ENCODE measurements around the gene CERS6.
"Not testable (repeated sequence)": the region's sequence is repeated elsewhere in the genome, so short reads cannot be mapped to it uniquely, and the experiment has no call there.

The CERS6 gene

DNA sequence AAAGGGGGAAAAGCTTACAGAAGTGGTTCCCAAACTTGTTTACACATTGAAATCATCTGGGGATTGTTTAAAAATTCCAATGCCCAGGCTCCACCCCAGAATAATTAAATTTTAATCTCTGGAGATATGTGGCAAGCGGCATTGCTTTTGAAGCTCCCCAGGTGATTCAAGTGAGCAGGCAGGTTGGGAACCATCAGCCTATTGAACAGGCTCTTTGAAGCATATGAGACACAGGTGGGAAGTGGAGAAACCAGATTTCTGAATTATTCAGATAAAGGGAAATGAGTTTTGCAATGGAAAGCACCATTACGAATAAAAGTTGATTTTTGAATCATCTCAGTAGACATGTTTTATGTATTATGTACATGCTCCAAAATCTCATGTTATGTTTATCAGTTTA lies 288.8 kb downstream of the CERS6 start:
- H3K9me3 Mint-ChIP-seq (ENCODE audit: low read depth): no peaks in the 10 kb centered on the region
- no peaks in the 10 kb centered on the region for H3K27me3 Mint-ChIP-seq
- H3K27ac Mint-ChIP-seq: peak overlapping the region; percentile 36
- peaks cover 22% of the 10 kb centered on the region for H3K4me1 Mint-ChIP-seq (ENCODE audit: low read depth)
- H3K4me3 Mint-ChIP-seq: no peak overlapping the region
- H3K36me3 Mint-ChIP-seq: peaks cover 11% of the 10 kb centered on the region

DNA sequence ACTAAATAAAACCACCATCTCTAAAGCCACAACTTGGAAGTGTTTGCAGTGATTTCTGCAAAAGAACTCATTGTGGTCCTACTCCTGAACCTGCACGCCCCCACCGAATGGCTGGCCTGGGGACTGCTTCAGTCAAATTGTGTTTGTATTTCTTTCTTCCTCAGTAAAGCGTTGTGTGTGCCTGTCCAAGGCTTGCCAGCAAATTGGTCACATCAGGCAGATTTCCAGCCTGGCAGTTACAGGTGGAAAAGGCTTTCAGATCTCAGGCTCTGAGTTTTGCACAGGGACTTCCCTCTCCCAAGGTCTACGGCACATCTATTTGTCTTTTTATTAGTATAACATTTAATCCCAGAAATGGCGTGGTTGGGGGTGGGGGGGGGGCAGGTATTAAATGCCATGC lies 292.4 kb downstream of the CERS6 start:
- H3K9me3 Mint-ChIP-seq (ENCODE audit: low read depth): no peaks in the 10 kb centered on the region
- H3K4me3 Mint-ChIP-seq: no peak overlapping the region
- peaks cover 7% of the 10 kb centered on the region for H3K36me3 Mint-ChIP-seq
- no peak overlapping the region for H3K27ac Mint-ChIP-seq
- peaks cover 57% of the 10 kb centered on the region for H3K4me1 Mint-ChIP-seq (ENCODE audit: low read depth)
- no peaks in the 10 kb centered on the region for H3K27me3 Mint-ChIP-seq

DNA sequence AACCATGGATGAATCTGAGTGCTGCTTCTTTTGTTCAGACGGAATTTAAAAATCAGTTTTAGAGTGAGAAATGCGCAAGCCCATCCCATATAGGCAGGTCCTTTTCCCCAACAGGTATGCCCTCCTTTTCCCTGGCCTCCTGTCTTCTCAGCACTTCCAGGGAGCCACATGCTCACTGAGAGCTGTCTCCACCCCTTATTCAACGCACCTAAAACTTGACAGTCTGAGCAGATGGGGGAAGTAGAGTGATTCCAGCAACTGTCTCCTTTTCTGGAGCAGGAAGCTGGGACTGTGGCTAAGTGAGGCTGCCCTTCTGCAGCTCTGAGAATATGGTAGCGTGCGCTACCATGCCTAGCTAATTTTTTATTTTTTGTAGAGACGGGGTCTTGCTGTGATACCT lies 293.2 kb downstream of the CERS6 start:
- Mint-ChIP-seq H3K27ac (peak overlapping the region; percentile 18), H3K4me1 (ENCODE audit: low read depth) (peaks cover 64% of the 10 kb centered on the region), H3K9me3 (ENCODE audit: low read depth) (no peaks in the 10 kb centered on the region), H3K36me3 (peaks cover 7% of the 10 kb centered on the region), H3K4me3 (no peak overlapping the region), H3K27me3 (no peaks in the 10 kb centered on the region)

DNA sequence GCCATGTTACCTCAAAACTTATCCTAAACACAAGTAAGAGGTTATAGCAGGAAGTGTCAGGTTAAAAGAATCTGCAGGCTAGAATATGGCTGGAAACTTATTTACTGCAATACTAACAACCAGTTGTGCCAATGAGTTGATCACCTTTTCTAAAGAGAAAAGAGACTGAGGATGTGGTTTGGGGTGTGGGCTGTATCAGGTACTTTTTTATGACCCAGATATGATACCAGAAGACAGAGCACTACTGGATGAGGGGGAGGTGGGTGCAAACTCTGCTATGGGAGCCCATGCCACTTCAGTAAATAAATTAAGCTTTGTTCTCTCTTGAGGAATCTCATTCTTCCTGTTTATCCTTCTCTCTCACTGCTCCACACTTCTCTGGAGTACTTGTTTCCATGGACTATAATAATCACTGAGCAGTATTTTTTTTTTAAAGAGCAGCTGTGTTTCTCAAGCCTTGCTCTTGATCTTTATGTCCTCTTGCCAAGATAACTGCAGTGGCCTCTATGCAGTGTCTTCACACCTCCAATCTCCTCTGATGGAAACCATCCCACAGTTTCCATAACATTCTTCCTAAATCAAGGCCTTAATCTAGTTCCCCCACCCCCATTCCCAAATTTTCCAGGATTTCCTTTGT lies 295.1 kb downstream of the CERS6 start:
- Mint-ChIP-seq H3K4me1 (ENCODE audit: low read depth) (peaks cover 77% of the 10 kb centered on the region), H3K27ac (peak overlapping the region; percentile 81), H3K36me3 (peaks cover 6% of the 10 kb centered on the region), H3K27me3 (no peaks in the 10 kb centered on the region), H3K4me3 (peak overlapping the region; percentile 49), H3K9me3 (ENCODE audit: low read depth) (no peaks in the 10 kb centered on the region)

DNA sequence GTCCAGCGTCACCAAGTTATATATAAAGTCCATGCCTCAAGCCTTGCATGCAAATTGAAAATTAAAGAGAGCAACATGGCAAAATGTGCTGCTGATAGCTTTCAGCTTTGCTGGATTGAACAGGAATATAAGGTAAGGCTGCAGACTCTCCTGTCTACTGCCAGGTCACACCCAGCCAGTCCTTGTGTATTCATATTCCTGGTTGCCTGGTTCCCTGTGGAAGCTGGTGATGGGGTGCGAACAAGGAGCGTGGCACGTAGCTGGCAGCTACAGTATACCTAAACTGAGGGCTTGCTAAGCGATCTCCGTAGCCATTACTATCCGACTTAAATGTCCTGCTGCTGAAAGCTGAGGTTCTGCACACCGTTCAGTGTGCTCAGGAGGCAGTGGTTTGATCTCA lies 296.3 kb downstream of the CERS6 start:
- no peak overlapping the region for H3K4me3 Mint-ChIP-seq
- peaks cover 5% of the 10 kb centered on the region for H3K36me3 Mint-ChIP-seq
- peaks cover 89% of the 10 kb centered on the region for H3K4me1 Mint-ChIP-seq (ENCODE audit: low read depth)
- no peaks in the 10 kb centered on the region for H3K9me3 Mint-ChIP-seq (ENCODE audit: low read depth)
- no peaks in the 10 kb centered on the region for H3K27me3 Mint-ChIP-seq
- no peak overlapping the region for H3K27ac Mint-ChIP-seq

DNA sequence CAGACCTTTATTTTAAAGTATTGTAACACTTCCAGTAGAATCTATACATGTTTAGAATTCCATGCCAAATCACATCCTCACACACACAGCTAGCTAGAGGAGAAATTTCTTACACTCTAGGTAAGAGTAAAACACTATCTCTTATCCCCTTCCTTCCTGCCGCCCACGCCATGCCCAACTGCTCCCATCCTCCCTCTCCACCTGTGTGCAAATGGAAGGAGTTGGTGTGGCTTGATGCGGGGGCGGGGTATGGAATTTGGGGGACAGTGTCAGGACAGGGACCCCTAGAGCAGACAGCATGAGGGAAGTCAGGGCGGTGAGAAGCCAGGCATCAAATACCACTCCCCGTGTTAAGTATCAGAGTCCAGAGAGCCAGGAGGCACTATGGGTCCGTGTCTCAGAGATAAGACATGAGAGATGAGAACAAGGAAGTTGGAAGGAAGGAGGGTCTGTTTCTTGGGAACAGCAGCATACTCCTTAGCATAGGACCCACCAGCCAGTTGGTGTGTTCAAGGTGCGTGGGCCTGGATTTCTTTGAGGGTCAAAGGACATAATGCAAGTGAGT lies 297.8 kb downstream of the CERS6 start:
- Mint-ChIP-seq H3K27ac (no peak overlapping the region), H3K9me3 (ENCODE audit: low read depth) (no peaks in the 10 kb centered on the region), H3K4me1 (ENCODE audit: low read depth) (peaks cover 91% of the 10 kb centered on the region), H3K4me3 (no peak overlapping the region), H3K36me3 (peaks cover 12% of the 10 kb centered on the region), H3K27me3 (no peaks in the 10 kb centered on the region)

DNA sequence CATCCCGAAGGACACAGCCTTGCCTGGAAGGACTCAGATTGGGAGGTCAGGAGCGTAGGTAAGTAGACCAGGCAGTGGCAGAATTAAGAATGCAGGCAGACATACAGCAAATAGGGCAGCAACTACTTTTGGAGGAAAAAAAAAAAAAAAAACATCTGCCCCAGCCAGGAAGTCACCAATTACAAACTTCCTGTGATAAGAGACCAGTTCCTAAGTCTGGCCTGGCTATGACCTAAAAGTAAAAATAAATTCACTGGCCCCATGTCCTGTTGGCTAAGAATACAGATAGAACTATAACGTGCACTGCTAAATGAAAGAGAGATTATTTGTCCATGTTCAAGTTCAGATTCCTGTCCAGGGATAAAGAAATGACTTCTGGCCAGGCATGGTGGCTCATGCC lies 301.2 kb downstream of the CERS6 start:
- Mint-ChIP-seq H3K27me3 (no peaks in the 10 kb centered on the region), H3K4me1 (ENCODE audit: low read depth) (peaks cover 62% of the 10 kb centered on the region), H3K27ac (no peak overlapping the region), H3K36me3 (peaks cover 12% of the 10 kb centered on the region), H3K9me3 (ENCODE audit: low read depth) (no peaks in the 10 kb centered on the region), H3K4me3 (peak overlapping the region; percentile 40)

DNA sequence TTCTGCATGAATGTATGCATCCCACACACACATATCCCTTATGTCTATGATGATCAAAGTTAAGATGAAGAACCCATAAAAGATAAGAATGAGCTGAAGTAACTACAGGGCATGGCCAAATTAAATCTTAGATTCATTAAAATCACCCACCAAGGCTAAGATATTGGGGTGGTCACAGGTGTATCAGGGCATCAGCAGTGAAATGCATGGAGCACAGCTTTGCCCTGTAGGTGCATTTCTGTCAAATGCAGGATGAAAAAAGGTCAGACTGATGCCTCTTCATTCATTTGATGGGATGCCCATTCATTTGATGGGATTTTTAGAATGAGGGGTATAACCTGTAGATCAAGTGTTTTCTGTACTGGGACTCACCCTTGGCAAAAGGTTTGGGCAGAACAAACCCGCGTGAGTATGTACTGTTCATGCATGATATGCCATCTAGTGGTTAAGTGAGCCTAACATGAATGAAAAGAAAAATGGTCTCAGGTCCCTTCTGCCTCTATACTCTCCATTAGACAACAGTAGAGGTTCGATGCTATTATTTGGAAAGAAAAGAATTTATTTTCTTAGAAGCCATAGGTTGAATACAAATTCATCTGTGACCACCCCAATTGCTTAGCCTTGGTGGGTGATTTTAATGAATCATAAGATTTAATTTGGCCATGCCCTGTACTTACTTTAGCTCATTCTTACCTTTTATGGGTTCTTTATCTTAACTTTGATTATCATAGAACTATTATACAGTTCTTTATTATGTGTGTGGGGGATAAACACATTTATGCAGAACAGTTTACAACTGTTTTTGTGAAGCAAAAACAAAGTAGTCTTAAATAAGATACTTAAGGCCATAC lies 303.1 kb downstream of the CERS6 start:
- H3K27ac Mint-ChIP-seq: no peak overlapping the region
- H3K4me1 Mint-ChIP-seq (ENCODE audit: low read depth): peaks cover 44% of the 10 kb centered on the region
- H3K36me3 Mint-ChIP-seq: peaks cover 15% of the 10 kb centered on the region
- H3K4me3 Mint-ChIP-seq: no peak overlapping the region
- H3K27me3 Mint-ChIP-seq: no peaks in the 10 kb centered on the region
- H3K9me3 Mint-ChIP-seq (ENCODE audit: low read depth): no peaks in the 10 kb centered on the region

DNA sequence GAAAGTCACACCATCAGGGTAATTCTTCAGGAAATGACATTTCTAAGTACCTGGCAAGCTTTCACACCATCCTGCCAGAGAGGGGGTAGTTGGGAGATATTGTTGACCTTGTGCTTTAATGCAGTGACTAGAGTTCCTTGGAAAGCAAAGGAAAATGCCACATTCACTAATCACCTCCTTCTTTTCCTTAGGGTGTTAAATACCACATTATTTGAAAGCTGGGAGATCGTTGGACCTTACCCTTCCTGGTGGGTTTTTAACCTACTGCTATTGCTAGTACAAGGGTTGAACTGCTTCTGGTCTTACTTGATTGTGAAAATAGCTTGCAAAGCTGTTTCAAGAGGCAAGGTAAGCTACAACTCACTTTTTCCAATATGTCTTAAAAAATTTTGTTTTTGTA lies 309.3 kb downstream of the CERS6 start:
- Mint-ChIP-seq H3K27me3 (no peaks in the 10 kb centered on the region), H3K4me1 (ENCODE audit: low read depth) (no peaks in the 10 kb centered on the region), H3K4me3 (no peak overlapping the region), H3K9me3 (ENCODE audit: low read depth) (no peaks in the 10 kb centered on the region), H3K36me3 (peaks cover 31% of the 10 kb centered on the region), H3K27ac (no peak overlapping the region)

DNA sequence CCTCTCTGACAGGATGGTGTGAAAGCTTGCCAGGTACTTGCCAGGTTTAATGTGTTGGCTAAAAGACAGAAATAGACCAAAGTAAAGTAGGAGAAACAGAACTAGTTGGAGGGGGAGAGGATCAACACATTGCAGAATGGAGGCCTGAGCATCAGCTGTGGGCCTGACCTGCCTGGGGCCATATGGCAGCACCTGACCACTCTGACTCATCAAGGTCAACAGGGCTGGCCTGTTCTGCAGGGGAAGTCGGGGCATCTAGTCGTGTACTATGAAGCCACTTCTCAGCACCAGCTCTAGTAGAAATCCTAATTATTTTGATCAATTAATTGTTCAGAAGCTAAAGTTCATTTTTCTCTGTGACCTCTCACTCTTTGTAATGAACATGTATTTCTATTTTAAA lies 310.5 kb downstream of the CERS6 start:
- Mint-ChIP-seq H3K4me3 (no peak overlapping the region), H3K27me3 (no peaks in the 10 kb centered on the region), H3K27ac (no peak overlapping the region), H3K36me3 (peaks cover 31% of the 10 kb centered on the region), H3K9me3 (ENCODE audit: low read depth) (no peaks in the 10 kb centered on the region), H3K4me1 (ENCODE audit: low read depth) (no peaks in the 10 kb centered on the region)

DNA sequence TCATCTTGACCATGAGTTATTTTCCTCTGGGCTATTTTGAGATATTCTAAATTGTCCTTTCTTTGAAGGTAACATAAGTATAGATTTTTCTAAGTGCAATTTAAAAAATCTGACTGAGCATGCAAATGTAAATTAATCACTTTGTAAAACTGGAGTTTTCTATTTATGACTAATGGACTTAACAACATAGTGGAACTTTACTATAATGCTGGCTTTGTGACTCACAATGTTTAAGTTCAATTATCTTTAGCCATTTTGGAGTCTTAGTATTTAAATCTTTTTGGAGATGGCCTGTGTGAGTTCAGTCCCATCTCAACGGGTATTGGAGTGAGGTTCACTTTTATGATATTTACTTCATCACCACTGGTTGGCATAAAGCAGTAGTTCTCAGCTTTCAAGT lies 311.2 kb downstream of the CERS6 start:
- Mint-ChIP-seq H3K4me3 (no peak overlapping the region), H3K27me3 (no peaks in the 10 kb centered on the region), H3K27ac (no peak overlapping the region), H3K36me3 (peaks cover 31% of the 10 kb centered on the region), H3K9me3 (ENCODE audit: low read depth) (no peaks in the 10 kb centered on the region), H3K4me1 (ENCODE audit: low read depth) (no peaks in the 10 kb centered on the region)

DNA sequence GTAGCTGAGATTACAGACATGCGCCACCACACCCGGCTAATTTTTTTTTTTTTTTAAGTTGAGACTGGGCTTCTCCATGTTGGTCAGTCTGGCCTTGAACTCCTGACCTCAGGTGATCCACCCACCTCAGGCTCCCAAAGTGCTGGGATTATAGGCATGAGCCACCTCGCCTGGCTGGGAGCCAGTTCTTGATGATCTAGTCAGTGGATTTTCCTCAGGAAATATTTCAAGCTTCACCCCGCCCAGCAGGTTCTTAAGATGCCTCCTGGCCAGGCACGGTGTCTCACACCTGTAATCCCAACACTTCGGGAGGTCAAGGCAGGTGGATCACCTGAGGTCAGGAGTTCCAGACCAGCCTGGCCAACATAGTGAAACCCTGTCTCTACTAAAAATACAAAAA lies 312.3 kb downstream of the CERS6 start:
- H3K27me3 Mint-ChIP-seq; H3K9me3 Mint-ChIP-seq (ENCODE audit: low read depth); H3K4me3 Mint-ChIP-seq; H3K4me1 Mint-ChIP-seq (ENCODE audit: low read depth); H3K27ac Mint-ChIP-seq: not testable (repeated sequence)
- peaks cover 33% of the 10 kb centered on the region for H3K36me3 Mint-ChIP-seq

DNA sequence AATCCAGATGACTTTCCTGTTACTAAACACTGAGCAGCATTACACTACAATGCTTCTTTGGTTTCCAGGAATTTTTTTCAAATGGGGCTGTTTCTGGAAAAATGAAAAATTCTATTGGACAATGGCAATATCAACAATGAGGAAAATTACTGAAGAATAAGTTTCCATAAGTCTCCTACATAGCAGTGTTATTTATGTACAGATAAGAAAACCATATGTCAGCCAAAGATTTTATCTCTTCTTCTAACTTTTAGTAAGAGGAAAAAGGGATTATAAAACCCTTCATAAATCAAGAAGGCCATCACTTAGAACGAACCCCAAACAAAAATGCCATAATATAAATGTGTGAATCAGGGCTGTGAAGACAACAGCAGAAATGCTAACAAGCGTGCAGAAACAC lies 314.7 kb downstream of the CERS6 start:
- Mint-ChIP-seq H3K9me3 (ENCODE audit: low read depth) (no peaks in the 10 kb centered on the region), H3K36me3 (peaks cover 34% of the 10 kb centered on the region), H3K4me1 (ENCODE audit: low read depth) (no peaks in the 10 kb centered on the region)

DNA sequence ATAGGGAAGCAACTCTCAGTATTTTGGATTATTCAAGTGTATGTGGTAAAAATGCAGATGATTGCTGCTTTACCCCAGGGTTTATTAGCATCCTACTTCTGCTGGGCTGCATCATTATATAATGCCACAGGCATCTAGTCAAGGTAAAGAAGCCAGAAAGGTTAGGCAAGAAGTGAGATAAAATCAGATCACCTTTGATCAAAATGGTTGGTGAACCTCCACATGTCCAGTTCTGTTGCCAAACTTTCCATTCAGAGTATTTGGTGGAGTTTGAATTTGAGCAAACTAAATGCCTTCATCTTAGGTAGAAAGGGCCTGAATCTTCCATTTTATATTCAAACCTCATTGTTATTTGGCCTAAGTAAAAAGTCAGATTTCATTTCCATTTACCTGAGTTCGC lies 316.6 kb downstream of the CERS6 start:
- no peaks in the 10 kb centered on the region for H3K27me3 Mint-ChIP-seq
- peaks cover 20% of the 10 kb centered on the region for H3K36me3 Mint-ChIP-seq
- H3K9me3 Mint-ChIP-seq (ENCODE audit: low read depth): no peaks in the 10 kb centered on the region
- no peak overlapping the region for H3K4me3 Mint-ChIP-seq
- no peaks in the 10 kb centered on the region for H3K4me1 Mint-ChIP-seq (ENCODE audit: low read depth)
- H3K27ac Mint-ChIP-seq: no peak overlapping the region

More for the DNA sequence above, 314.7 kb downstream of the CERS6 start:
- no peaks in the 10 kb centered on the region for H3K27me3 Mint-ChIP-seq
- H3K4me3 Mint-ChIP-seq: no peak overlapping the region
- no peak overlapping the region for H3K27ac Mint-ChIP-seq

DNA sequence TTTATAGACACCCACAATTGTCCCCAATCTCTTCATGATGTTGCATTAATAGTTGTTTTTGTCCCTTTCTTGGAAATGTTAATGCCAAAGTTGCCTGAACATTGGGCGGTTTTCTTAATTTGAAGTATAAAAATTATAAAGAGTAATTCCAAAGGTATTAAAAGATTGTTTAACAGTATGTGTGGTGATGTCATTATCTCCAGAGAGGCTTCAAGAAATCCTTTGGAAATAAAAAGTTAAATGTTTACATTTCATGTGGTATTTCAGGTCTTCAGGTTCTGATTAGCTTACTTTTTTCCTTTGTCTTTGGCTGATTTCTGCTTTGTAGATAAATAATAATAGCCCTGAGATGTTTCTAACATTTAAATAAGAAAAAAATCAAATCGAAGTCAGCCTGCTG lies 317.1 kb downstream of the CERS6 start:
- no peaks in the 10 kb centered on the region for H3K9me3 Mint-ChIP-seq (ENCODE audit: low read depth)
- no peak overlapping the region for H3K4me3 Mint-ChIP-seq
- H3K4me1 Mint-ChIP-seq (ENCODE audit: low read depth): no peaks in the 10 kb centered on the region
- H3K27me3 Mint-ChIP-seq: no peaks in the 10 kb centered on the region
- H3K27ac Mint-ChIP-seq: no peak overlapping the region
- peaks cover 17% of the 10 kb centered on the region for H3K36me3 Mint-ChIP-seq

Data from activated naive CD8-positive, alpha-beta T cell (primary cell).